Chondrocyte (in vitro differentiated cells): Measurements from ENCODE around the gene C11orf42. TPM values are rescaled to one million over a fixed set of nuclear protein-coding genes. Genes with fewer than 3 reads are reported as not detected.

Experiments
- DNase-seq: peaks from one replicate; pipeline ENCODE4 v3.0.0; 2021; ENCODE audit warnings: mixed read lengths, low spot score
- H3K27ac Mint-ChIP-seq: one replicate; pipeline ENCODE4 v1.8.0; 2021; ENCODE audit warnings: mild to moderate bottlenecking, moderate library complexity, mixed read lengths; ENCODE audit not compliant: unreplicated experiment
- H3K27me3 Mint-ChIP-seq: 2 replicates; pipeline ENCODE4 v1.8.0; 2021; ENCODE audit warnings: low read depth, mixed read lengths
- H3K36me3 Mint-ChIP-seq: 2 replicates; pipeline ENCODE4 v1.8.0; 2021; ENCODE audit warnings: low read depth, mixed read lengths
- H3K4me1 Mint-ChIP-seq: 2 replicates; pipeline ENCODE4 v1.8.0; 2021; ENCODE audit warnings: low read depth, mild to moderate bottlenecking, mixed read lengths
- H3K4me3 Mint-ChIP-seq: one replicate; pipeline ENCODE4 v1.8.0; 2021; ENCODE audit warnings: mild to moderate bottlenecking, moderate library complexity, mixed read lengths; ENCODE audit not compliant: unreplicated experiment
- H3K9me3 Mint-ChIP-seq: 2 replicates; pipeline ENCODE4 v1.8.0; 2021; ENCODE audit warnings: low read depth, mixed read lengths
- total RNA-seq: library from RNA; stranded (reverse); gene quantifications from 3 replicates; pipeline ENCODE4 v1.2.1, GENCODE V29; 2021
- TF ChIP-seq, protein P1 (sequence below): fragments of 200-600 bp; sonication (generic); IDR thresholded peaks from 2 replicates; pipeline ENCODE4 v1.5.0; 2021; ENCODE audit warnings: antibody characterized with exemption, mild to moderate bottlenecking, moderate library complexity

Gene C11orf42
- total RNA-seq, 1 donor from 2014 or later: not detected

DNA sequence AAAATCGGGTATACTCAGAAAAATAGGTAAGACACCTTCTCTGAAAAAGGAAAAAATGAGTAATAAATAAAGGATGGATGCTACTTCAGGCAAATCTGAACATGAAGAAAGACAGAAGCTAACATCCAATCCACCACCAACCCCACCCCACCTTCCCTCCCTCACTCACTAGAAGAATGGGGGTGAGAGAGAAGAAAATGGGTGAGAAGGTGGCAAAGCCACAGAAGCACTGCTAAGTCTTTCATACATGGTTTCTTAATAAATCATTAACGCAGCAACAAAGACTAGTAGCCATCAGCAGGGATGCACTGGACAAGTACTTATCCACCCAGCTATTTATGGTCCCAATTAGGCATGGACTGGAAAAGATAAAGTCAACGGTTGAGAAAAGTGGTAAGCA, 23.2 kb downstream of the C11orf42 start:
- no peaks in the 10 kb centered on the region for H3K27me3 Mint-ChIP-seq
- TF ChIP-seq, protein P1, sequence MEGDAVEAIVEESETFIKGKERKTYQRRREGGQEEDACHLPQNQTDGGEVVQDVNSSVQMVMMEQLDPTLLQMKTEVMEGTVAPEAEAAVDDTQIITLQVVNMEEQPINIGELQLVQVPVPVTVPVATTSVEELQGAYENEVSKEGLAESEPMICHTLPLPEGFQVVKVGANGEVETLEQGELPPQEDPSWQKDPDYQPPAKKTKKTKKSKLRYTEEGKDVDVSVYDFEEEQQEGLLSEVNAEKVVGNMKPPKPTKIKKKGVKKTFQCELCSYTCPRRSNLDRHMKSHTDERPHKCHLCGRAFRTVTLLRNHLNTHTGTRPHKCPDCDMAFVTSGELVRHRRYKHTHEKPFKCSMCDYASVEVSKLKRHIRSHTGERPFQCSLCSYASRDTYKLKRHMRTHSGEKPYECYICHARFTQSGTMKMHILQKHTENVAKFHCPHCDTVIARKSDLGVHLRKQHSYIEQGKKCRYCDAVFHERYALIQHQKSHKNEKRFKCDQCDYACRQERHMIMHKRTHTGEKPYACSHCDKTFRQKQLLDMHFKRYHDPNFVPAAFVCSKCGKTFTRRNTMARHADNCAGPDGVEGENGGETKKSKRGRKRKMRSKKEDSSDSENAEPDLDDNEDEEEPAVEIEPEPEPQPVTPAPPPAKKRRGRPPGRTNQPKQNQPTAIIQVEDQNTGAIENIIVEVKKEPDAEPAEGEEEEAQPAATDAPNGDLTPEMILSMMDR: no peak

DNA sequence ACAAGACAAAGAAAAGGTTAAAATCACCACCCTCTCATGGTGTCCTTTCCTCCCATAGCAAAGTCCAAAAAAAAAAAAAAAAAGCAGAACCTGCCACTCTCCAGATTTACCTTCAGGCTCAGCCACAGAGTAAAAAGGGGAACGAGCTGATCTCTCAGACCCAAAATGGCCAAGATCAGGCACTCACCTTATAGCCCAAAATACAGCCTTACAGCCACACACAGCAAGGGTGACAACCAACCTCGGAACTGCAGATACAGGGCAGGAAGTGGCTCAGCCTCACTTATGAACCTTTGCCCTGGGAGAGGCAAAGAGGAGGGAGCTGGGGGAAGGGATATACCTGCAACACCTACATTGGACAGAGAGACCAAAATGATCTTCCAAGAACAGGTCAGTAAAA, 24.6 kb downstream of the C11orf42 start:
- no peaks in the 10 kb centered on the region for H3K9me3 Mint-ChIP-seq
- H3K4me3 Mint-ChIP-seq: no peak overlapping the region
- H3K4me1 Mint-ChIP-seq: peaks cover 20% of the 10 kb centered on the region
- DNase-seq: no peak
- no peak overlapping the region for H3K27ac Mint-ChIP-seq
- TF ChIP-seq, protein P1: no peak
- peaks cover 1% of the 10 kb centered on the region for H3K36me3 Mint-ChIP-seq
- no peaks in the 10 kb centered on the region for H3K27me3 Mint-ChIP-seq

More for the DNA sequence above, 23.2 kb downstream of the C11orf42 start:
- peaks cover 4% of the 10 kb centered on the region for H3K36me3 Mint-ChIP-seq
- no peaks in the 10 kb centered on the region for H3K9me3 Mint-ChIP-seq
- no peak for DNase-seq
- no peak overlapping the region for H3K27ac Mint-ChIP-seq
- H3K4me1 Mint-ChIP-seq: peaks cover 11% of the 10 kb centered on the region
- no peak overlapping the region for H3K4me3 Mint-ChIP-seq

DNA sequence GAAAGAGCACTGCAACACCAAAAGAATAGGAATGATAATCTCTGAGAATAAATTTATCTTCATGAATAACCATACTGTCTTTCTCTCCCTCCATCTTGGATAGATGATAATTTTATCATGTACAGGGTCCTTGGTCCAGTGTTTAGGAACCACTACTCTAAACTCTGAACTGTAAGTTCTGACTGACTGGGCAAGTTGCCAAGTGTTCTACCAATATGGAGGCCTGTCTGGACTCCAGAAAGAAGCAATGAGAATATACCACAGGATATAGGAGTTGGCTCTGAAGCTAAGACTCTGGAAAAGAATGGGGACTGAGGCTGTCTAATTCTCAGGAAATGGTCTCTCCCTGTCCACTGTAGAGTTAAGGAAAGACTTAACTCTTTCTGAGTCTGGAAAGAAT, 27.5 kb downstream of the C11orf42 start:
- TF ChIP-seq, protein P1: no peak
- H3K4me3 Mint-ChIP-seq: peak overlapping the region; percentile 100
- H3K4me1 Mint-ChIP-seq: peaks cover 21% of the 10 kb centered on the region
- no peaks in the 10 kb centered on the region for H3K36me3 Mint-ChIP-seq
- DNase-seq: no peak
- no peaks in the 10 kb centered on the region for H3K9me3 Mint-ChIP-seq
- no peaks in the 10 kb centered on the region for H3K27me3 Mint-ChIP-seq
- no peak overlapping the region for H3K27ac Mint-ChIP-seq

DNA sequence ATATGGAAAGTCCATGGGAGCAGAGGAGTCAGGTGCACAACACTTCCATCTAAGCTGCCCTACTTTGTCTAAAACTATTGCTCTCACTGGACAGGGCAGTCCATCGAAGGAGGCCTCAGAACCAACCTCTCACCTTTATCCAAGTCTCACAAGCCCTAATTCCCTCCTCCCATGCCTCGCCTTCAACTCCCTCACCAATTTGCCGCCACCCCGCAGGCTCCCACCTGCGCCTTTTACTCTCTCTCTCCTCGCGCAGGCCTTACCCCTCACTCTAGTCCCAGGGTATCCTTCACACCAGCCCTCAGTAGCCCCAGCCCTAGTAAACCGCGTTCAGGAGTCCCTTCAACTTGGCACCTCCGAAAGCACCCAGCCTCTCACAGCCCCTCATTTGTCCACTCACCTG, 28.6 kb downstream of the C11orf42 start:
- Mint-ChIP-seq H3K4me3 (peak overlapping the region; percentile 100), H3K36me3 (no peaks in the 10 kb centered on the region), H3K27ac (peak overlapping the region; percentile 99), H3K9me3 (no peaks in the 10 kb centered on the region), H3K4me1 (peaks cover 21% of the 10 kb centered on the region), H3K27me3 (no peaks in the 10 kb centered on the region)
- no peak for DNase-seq
- TF ChIP-seq, protein P1: no peak

DNA sequence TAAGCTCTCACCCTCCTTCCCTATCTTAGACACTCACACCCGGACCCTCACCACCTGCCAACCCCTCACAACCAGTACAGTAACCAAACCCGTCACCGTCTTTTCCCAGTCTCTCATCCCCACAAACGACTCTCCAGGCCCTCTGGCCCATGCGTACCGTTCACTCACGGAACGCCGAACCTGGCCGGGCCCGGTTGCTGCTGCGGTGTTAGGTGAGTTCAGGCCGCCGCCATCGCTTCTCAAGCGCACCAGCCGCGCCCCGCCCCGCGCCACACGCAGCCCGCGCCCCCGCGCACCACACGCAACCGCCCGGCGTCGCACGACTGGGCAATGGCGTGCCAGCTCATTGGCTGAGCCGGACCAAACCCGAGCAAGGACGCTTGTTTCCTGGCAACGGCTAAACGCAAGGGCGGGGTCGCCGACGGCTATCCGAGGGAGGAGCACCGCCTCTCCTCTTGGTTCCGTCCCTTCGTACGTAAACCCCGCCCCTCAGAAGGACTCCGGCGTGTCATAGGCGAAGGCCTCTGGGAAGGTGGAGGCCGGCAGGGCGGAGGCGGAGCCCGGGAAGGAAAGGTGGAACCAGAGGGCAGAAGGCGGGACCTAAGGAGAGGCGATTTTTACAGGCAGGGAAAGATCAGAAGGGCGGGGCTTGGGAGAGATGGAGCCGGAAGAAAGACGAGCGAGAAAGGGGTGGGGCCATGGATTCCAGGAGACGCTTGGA, 29.2 kb downstream of the C11orf42 start, which contains the start of gene FHIP1B:
Gene FHIP1B, minus strand, starts transcription at position 250 of the 721 bp plus-strand sequence. CDS start 10,120 bp downstream, outside the sequence.
- Mint-ChIP-seq H3K4me3 (peak within 1 kb of the TSS; percentile 100), H3K9me3 (no peaks in the 10 kb centered on the region), H3K27ac (peak within 1 kb of the TSS; percentile 99), H3K36me3 (no peaks in the 10 kb centered on the region), H3K4me1 (peaks cover 21% of the 10 kb centered on the region), H3K27me3 (no peaks in the 10 kb centered on the region)
- peak; percentile 100 for DNase-seq
- TF ChIP-seq, protein P1: no peak
